Measurements from ENCODE around the gene RAB1A. TPM values are rescaled to one million over a fixed set of nuclear protein-coding genes. Genes with fewer than 3 reads are reported as not detected.

RAB1A gene
- total RNA-seq, 1 donor from 2014 or later: 259 TPM

GRCh38 chr2:65130664-65131175, 814 bp upstream of the RAB1A start:
- no peak for FAIRE-seq
- no peaks in the 10 kb centered on the region for H3K27me3 Mint-ChIP-seq (ENCODE audit: low read depth, unreplicated experiment)
- H3K4me3 Mint-ChIP-seq (ENCODE audit: unreplicated experiment): peak overlapping the region; percentile 82

GRCh38 chr2:65129286-65129825, 550 bp downstream of the RAB1A start:
- peak overlapping the region; percentile 76 for H2AFZ ChIP-seq (ENCODE audit: low read depth, low read length)
- peaks cover 50% of the 10 kb centered on the region for H4K20me1 ChIP-seq (ENCODE audit: insufficient read depth, low read length)
- H3K4me3 ChIP-seq (ENCODE audit: insufficient read depth, low read depth, low read length): peak overlapping the region; percentile 99
- peaks cover 9% of the 10 kb centered on the region for H3K4me1 Mint-ChIP-seq (ENCODE audit: low read depth, unreplicated experiment)
- H3K9me3 Mint-ChIP-seq (ENCODE audit: unreplicated experiment): no peaks in the 10 kb centered on the region
- peak overlapping the region; percentile 100 for H3K27ac Mint-ChIP-seq (ENCODE audit: unreplicated experiment)
- peak overlapping the region; percentile 99 for H3K4me3 Mint-ChIP-seq (ENCODE audit: unreplicated experiment)
- peaks cover 56% of the 10 kb centered on the region for H3K79me2 ChIP-seq (ENCODE audit: insufficient read depth, low read length)
- no peaks in the 10 kb centered on the region for H3K36me3 ChIP-seq (ENCODE audit: insufficient read depth, low read length)
- FAIRE-seq: no peak
- H3K27ac ChIP-seq (ENCODE audit: low read depth, low read length): peak overlapping the region; percentile 98
- no peak for DNase-seq (ENCODE audit: low read depth)
- no peaks in the 10 kb centered on the region for H3K27me3 Mint-ChIP-seq (ENCODE audit: low read depth, unreplicated experiment)
- no peaks in the 10 kb centered on the region for H3K27me3 ChIP-seq (ENCODE audit: insufficient read depth, low read length)
- H3K9ac ChIP-seq (ENCODE audit: low read length): peak overlapping the region; percentile 100
- TF ChIP-seq EZH2 (IDR thresholded peaks at IDR 0.05; ENCODE audit: insufficient read depth, low read length) (no peak), CTCF (IDR thresholded peaks at IDR 0.05; ENCODE audit: insufficient read depth, low read depth, low read length) (no peak)
- H3K4me2 ChIP-seq (ENCODE audit: low read length): peak overlapping the region; percentile 91
- no peaks in the 10 kb centered on the region for H3K9me3 ChIP-seq (ENCODE audit: insufficient read depth, low read depth, low read length)
- H3K36me3 Mint-ChIP-seq (ENCODE audit: low read depth, unreplicated experiment): no peaks in the 10 kb centered on the region
- peaks cover 4% of the 10 kb centered on the region for H3K4me1 ChIP-seq (ENCODE audit: insufficient read depth, low read length)

More at GRCh38 chr2:65130664-65131175, 814 bp upstream of the RAB1A start:
- H3K4me1 ChIP-seq (ENCODE audit: insufficient read depth, low read length): no peaks in the 10 kb centered on the region
- H3K9ac ChIP-seq (ENCODE audit: low read length): peak overlapping the region; percentile 88
- peak overlapping the region; percentile 79 for H2AFZ ChIP-seq (ENCODE audit: low read depth, low read length)
- H4K20me1 ChIP-seq (ENCODE audit: insufficient read depth, low read length): peaks cover 37% of the 10 kb centered on the region
- Mint-ChIP-seq H3K27ac (ENCODE audit: unreplicated experiment) (peak overlapping the region; percentile 93), H3K9me3 (ENCODE audit: unreplicated experiment) (no peaks in the 10 kb centered on the region), H3K4me1 (ENCODE audit: low read depth, unreplicated experiment) (peaks cover 6% of the 10 kb centered on the region), H3K36me3 (ENCODE audit: low read depth, unreplicated experiment) (no peaks in the 10 kb centered on the region)
- H3K4me2 ChIP-seq (ENCODE audit: low read length): peak overlapping the region; percentile 90
- no peaks in the 10 kb centered on the region for H3K9me3 ChIP-seq (ENCODE audit: insufficient read depth, low read depth, low read length)
- H3K79me2 ChIP-seq (ENCODE audit: insufficient read depth, low read length): peaks cover 42% of the 10 kb centered on the region
- H3K27ac ChIP-seq (ENCODE audit: low read depth, low read length): peak overlapping the region; percentile 97
- peak overlapping the region; percentile 65 for H3K4me3 ChIP-seq (ENCODE audit: insufficient read depth, low read depth, low read length)
- no peak for TF ChIP-seq EZH2 (IDR thresholded peaks at IDR 0.05; ENCODE audit: insufficient read depth, low read length)
- TF ChIP-seq CTCF (IDR thresholded peaks at IDR 0.05; ENCODE audit: insufficient read depth, low read depth, low read length): no peak
- no peaks in the 10 kb centered on the region for H3K27me3 ChIP-seq (ENCODE audit: insufficient read depth, low read length)
- no peak for DNase-seq (ENCODE audit: low read depth)
- H3K36me3 ChIP-seq (ENCODE audit: insufficient read depth, low read length): no peaks in the 10 kb centered on the region

All from astrocyte (in vitro differentiated cells and primary cell).